ENCODE data around the gene B3GNT3.
"Not testable (repeated sequence)": the region's sequence is repeated elsewhere in the genome, so short reads cannot be mapped to it uniquely, and the experiment has no call there.

The B3GNT3 gene

DNA sequence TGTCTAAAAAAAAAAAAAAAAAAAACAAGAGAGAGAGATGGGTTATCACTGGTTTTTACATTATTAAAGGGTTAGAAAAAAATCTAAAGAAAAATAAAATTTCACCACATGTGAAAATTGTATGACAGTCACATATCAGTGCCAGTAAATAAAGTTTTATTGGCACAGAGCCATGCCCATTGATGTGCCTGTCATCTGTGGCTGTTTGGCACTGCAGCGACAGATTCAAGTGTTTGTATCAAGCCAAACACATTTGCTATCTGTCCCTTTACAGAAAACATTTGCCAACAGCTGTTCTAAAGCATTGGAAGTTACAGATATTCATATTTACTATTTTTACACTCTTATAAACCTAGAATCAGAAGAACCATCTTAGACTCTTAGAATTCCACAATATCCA is 27.4 kb upstream of the B3GNT3 start:
- DNase-seq, result no peak

DNA sequence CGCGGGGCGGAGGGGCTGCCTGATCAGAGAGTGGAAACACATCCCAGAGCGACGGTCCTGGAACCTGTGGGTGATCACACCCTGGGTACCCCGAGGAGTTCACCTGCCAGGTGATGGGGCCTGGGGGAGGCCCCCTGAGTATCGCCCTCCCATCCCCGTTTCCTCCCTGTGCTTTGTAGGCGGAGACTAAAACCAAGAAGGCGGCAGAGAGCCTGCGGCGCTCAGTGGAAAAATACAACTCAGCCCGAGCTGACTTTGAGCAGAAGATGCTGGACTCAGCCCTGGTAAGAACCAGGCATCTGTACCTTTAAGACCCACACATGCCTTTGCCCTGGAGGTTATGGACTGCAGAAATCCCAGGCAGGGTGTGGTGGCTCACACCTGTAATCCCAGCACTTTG is 24.3 kb upstream of the B3GNT3 start:
- no peak for DNase-seq

DNA sequence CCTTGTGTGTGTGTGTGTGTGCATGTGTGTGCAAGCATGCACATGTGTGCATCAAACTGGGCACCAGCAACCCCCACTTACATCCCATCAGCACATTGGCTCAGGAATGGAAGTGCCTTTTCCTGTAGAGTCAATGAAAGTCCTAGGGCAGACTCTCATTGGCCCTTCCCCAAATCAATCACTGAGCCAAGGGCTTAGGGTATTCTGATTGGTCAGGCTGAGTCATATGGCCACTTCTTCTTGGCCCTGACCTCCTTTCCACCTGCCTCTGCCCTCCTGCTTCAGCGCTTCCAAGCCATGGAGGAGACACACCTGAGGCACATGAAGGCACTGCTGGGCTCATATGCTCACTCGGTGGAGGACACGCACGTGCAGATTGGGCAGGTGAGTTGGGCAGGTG is 22.8 kb upstream of the B3GNT3 start:
- no peak for DNase-seq

DNA sequence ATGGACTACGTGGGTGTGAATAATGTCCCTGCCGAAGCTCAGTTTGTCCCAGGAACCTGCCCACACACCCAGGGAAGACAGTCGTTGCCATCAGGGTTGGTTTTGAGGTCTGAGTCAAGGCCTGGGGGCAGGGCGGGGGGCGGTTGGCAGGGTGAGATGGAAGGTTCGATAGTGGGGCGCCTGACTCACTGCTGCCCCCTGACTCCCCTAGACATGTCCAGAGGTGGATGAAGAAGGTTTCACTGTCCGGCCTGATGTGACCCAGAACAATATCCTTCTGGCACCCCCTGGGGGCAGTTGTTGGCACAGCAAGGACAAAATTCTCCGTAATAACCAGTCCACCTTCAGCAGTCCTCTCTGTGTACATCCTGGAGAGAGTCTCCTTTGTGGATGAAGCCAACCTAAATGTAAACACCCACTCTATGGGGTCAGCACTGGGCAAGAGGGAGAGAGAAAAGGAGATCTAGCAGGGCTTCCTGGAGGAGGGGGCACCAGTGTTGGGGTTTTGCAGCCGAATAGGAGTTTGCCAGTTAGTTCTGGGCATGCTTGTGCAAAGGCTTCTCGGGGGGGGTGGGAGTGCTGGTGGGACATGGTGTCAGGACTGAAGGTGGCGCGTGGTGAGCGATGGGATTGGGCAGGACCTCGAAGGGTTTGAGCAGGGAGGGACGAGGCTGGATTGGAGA is 19.6 kb upstream of the B3GNT3 start:
- no peak for DNase-seq

DNA sequence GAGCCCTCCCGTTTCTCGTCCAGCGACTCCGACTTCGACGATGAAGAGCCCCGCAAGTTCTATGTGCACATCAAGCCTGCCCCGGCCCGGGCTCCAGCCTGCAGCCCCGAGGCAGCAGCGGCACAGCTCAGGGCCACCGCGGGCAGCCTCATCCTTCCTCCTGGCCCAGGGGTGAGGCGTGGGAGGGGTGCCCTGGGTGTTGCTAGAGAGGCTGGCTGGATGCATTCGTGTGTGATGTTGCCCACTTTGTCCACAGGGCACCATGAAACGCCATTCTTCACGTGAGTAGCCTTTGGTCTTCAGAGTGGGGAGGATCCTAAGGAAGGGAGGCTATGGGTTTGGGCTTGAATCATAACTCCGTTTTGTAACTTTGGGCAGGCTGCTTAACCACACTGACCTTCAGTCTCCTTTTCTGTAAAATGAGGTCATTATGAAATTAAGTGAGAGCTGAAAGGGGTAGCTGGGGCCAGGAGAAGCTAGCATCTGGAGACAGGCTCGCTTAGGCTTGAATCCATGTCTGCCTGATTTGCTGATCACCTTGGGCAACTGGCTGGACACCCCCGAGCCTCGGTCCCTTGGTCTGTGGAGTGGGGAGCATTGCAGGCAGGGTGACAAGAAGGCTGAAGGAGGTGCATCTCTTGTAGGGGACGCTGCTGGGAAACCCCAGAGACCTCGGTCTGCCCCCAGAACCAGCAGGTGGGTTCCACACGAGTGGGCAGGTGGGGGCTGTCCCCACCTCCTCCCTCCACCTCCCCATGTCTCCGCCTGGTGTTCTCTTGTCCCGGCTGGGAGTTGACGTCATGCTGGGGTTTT is 18.7 kb upstream of the B3GNT3 start:
- no peak for DNase-seq

DNA sequence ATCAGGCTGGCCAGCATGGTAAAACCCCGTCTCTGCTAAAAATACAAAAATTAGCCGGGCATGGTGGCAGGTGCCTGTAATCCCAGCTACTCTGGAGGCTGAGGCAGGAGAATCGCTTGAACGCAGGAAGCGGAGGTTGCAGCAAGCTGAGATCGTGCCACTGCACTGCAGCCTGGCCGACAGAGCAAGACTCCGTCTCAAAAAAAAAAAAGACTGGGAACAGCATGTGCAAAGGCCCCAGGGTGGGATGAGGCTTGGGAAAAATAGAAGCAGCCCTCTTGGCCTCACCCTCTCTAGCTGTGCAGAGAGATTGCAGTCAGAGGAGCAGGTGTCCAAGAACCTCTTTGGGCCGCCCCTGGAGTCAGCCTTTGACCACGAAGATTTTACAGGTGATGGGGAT is 17.1 kb upstream of the B3GNT3 start:
- not testable (repeated sequence) for DNase-seq

DNA sequence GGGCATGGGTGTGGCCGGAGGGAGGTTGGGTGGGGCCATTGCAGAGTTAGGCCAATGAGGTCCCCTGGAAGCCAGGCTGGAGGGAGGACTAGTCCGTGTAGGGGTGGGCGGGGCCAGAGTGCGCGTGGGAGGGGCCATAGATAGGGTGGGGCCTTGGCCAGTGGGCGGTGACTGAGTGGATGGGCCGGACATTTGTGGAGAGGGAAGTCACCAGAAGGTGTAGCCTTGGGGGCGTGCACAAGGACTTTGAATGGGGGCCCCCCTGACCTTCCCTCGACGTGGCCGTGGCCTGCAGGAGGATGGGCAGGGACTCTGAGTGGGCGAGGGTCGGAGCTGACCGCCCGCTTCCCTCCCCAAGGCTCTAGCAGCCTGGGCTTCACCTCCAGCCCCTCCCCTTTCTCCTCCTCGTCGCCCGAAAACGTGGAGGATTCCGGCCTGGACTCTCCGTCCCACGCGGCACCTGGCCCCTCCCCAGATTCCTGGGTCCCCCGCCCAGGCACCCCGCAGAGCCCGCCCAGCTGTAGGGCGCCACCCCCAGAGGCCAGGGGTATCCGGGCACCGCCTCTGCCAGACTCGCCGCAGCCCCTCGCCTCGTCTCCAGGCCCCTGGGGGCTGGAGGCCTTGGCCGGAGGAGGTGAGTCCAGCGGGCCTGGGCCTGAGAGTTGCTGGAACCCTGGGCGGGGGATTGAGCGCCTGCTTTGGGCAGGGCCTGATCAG is 16.5 kb upstream of the B3GNT3 start:
- no peak for DNase-seq

DNA sequence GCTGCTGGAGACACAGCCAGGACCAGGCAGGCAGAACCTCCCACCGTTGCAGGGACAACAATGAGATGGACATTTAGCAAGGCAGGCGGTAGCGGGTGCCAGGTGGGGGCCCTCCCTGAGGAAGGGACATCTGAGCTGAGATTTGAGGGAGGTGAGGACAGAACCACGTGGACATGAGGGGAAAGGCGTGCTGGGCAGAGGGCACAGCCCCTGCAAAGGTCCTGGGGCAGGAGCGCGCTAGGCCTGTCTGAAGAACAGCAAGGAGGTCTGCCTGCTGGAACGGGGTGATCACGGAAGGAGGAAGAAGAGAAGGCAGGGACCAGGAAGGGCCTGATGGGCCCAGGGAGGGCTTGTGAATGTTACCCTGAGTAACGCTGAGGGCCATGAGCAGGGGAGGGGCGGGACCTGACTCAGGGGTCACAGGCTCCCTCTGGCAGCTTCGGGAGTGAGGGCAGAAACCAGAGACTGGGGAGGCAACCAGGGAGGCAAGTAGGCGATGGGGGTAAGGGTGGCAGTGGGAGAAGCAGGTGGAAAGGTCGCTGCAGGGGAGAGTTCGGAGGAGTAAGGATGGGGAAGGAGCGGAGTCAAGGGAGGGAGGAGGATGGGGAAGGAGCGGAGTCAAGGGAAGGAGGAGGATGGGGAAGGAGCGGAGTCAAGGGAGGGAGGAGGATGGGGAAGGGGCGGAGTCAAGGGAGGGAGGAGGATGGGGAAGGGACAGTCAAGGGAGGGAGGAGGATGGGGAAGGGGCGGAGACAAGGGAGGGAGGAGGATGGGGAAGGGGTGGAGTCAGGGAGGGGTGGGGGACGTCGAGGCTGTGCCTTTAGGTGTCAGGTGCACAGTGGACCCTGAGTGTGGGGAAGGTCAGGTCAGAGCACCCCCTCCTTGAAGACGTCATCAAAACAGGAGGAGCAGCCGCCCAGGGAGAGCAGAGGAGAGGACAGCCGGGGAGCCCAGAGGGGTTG is 15.7 kb upstream of the B3GNT3 start:
- DNase-seq, result no peak

DNA sequence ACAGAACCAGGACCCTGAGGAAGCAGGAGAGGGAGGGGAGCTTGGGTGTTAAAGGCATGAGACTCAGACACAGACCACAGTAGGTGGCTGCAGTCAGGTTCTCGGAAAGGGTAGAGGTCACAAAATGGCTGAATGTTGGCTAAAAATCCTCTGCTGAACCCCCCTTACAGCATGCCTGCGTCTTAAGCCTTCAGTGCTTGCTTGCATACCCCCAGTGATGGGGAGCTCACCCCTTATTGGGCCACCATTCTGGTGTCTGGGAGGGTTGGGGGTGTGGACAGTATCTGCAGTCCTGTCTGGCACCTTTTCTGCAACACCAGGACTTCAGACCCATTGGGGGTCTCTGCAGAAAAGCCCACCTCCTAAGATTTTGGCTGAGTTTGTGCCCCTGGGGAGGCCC is 14.2 kb upstream of the B3GNT3 start:
- DNase-seq, result no peak

DNA sequence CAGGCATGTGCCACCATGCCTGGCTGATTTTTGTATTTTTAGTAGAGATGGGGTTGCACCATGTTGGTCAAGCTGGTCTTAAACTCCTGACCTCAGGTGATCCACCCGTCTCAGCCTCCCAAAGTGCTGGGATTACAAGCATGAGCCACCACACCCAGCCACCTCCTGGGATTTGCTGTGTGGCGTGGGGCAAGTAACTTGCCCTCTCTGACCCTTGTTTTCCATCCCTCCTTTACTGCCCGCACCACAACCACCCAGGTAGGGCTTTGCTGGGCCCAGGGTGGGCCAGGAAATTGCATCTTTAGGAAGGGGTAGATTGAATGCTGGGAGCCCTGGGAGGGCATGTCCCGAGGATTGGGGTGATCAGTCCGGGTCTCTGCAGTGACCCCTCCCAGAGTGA is 11.2 kb upstream of the B3GNT3 start:
- DNase-seq, result not testable (repeated sequence)

DNA sequence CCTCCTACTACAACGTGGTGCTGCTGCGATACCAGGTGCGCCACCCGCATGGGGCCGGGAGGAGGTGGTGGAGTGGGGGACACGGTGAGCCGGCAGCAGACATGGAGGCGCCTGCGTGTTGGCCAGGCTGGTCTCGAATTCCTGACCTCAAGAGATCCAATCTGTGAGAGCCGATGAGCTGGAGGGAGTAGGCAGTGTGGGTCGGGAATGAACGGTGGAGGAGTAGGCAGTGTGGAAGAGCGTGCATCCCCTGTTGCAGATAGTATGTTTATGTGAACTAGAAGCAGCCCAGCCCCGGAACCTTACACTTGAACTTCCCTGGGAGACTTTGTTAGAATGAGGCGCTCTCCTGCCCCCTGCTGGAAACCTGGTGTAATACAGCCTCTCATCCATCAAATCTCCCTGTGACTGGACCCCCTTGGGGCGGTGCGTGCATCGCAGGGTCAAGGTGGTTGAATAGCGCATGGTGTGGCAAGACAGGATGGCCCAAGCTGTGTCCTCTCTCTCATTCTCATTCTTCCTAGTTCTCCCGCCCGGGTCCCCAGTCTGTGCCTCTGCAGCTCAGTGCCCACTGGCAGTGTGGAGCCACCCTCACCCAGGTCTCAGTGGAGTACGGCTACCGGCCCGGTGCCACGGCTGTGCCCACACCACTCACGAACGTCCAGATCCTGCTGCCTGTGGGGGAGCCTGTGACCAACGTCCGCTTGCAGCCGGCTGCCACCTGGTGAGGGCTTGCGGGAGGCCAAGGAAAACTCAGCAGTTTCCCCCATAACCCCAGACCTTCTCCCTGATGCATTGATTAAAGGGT is 10.5 kb upstream of the B3GNT3 start:
- DNase-seq, result peak; percentile 25

DNA sequence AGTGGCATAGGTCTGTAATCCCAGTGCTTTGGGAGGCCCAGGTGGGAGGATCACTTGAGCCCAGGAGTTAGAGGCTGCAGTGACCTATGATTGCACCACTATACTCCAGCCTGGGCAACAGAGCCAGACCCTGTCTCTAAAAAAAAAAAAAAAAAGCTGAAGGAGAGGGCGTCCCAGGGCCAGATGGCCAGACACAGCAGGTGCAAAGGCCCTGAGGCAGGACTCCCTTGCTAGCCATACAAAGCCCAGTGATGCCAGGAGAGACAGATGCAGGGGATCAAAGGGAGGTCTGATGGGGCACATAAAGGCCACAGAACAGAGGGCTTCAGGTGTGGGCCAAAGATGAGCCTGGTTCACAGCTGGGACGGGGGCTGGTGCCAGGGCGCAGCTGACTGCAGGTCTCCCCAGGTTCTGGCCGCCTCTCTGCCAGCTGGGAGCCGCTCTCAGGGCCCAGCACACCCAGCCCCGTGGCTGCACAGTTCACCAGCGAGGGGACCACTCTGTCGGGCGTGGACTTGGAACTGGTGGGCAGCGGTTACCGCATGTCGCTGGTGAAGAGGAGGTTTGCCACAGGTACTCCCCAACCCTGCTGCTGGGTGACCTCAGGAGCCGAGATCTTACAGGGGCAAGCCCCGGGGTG is 7.5 kb upstream of the B3GNT3 start:
- DNase-seq, result no peak

DNA sequence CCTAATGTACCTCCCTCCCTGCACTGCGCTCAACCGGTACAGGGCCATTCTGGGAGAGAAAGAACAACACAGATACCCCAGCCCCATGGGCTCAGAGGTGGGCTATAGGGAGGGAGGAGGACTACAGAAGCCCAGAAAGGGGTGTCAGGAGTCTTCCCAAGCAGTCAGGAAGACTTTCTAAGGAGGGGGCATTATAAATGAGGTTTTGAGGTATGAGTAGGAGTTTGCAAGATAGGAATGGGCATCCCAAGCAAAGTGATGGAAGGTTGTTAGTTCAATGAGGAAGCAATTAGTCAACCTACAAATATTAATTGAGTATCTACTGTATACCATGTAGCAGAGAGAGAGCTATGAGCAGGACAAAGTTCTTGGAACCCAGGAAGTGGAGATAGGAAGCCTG is 6.3 kb upstream of the B3GNT3 start:
- no peak for DNase-seq

DNA sequence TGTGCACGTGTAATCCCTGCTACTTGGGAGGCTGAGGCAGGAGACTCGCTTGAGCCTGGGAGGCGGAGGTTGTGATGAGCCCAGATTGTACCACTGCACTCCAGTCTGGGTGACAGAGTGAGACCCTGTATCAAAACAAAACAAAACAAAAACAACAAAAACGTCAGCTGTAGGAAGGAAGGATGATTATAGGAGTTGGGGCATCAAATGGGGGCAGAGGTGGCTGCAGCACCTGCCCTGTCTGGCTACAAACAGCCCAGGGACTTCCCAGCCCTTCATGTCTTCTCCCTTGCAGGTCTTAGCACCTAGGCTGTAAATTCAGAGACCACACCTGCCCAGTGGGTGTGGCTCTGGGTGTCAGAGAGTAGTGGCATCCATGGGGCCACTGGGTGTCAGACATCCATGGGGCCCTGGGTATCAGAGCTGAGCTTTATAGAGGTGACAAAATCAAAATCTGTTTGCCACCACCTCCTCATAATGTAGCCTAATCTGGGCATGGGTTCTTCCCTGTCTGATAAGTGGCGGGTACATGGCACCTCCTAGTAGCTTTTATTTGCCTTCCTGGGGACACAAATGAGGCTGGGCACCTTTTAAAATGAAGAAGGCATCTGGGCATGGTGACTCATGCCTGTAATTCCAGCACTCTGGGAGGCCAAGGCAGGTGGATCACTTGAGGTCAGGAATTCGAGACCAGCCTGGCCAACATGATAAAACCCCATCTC is 4.7 kb upstream of the B3GNT3 start:
- DNase-seq, result no peak

DNA sequence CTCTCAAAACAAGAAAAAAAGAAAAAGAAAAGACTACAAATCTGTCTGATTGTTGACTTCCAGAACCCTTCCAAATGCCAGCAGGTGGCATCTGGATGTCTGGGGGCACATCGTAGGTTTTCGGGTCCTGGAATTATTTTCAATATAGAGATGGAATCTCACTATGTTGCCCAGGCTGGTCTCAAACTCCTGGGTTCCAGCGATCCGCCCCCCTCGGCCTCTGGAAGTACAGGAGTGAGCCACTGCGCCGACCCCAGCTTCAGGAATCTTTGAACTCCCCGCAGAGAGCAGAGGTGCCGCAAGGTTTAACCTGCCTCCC is 567 bp upstream of the B3GNT3 start:
- DNase-seq, result no peak

DNA sequence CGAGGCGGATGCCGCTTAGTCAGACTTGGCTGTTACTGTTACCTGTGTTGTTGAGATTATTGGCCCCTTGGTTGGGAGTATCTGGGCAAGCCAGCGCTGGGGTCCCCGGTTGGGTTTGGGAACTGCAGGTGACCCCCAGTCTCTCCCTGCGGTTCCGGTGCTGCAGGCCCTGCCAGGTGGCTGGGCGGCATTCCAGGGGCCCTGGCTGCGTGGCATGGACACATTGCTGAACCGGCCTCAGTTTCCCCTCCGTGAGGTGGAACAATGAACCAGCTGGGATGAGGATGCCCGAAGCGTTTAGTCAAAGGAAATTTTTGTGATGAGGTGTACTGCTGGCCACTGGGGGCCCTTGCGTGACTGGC is 538 bp downstream of the B3GNT3 start:
- no peak for DNase-seq

DNA sequence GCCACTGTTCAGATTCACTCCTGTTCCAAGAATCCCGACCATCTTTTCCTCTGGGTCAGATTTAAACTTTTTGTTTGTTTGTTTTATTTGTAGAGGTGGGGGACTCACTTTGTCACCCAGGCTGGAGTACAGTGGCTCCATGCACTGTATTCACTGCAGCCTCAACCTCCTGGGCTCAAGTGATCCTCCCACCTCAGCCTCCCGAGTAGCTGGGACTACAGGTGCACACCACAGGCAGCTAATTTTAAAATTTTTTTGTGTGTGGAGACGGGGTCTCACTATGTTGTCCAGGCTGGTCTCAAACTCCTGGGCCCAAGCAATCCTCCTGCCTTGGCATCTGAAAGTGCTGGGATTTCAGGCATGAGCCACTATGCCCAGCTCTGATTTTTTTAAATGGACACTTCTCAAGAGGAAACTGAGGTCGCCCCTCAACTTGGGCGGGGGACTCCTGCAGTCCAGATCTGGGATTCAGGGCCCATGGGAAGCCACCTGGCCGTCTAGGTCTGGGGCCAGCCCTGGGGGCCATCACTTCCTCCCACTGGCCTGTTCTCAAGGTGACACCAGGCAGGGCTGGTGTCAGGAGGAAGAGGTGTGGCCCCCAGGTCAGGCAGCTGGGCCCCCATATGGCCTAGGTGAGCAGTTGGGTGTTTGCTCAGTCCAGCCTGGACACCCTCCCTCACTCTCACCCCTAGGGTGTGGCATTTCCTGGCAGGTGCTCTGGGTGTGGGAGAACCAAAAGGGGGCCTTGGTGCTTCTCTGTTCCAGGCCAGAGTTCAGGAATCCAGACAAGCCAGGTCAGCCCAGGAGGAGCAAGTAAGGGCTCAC is 1.3 kb downstream of the B3GNT3 start:
- no peak for DNase-seq

DNA sequence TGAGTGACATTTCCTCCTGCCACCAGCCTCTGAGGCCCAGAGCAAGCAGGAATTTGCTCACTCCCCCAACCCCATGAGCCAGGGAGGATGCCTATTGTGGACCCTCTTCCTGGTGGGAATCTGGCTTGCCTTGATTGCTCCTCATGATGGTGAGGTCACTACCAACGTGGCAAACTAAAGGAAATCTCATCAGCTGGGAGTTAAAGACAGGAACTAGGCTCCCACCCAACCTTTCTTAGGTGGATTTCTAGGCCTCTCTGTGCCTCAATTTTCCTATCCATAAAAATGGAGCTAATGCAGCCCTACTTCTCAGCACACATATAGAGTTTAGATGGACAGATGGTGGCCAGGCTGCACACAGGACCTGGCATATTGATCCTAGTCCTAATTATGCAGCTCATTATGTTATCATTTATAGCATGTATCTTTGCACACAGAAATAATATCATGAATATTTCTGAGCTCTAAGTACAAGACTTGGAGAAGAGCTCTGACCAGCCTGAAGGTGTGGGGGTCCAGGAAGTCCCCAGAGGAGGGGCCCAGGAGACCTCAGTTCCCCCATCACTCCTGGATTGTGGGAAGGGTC is 2.0 kb downstream of the B3GNT3 start:
- no peak for DNase-seq

DNA sequence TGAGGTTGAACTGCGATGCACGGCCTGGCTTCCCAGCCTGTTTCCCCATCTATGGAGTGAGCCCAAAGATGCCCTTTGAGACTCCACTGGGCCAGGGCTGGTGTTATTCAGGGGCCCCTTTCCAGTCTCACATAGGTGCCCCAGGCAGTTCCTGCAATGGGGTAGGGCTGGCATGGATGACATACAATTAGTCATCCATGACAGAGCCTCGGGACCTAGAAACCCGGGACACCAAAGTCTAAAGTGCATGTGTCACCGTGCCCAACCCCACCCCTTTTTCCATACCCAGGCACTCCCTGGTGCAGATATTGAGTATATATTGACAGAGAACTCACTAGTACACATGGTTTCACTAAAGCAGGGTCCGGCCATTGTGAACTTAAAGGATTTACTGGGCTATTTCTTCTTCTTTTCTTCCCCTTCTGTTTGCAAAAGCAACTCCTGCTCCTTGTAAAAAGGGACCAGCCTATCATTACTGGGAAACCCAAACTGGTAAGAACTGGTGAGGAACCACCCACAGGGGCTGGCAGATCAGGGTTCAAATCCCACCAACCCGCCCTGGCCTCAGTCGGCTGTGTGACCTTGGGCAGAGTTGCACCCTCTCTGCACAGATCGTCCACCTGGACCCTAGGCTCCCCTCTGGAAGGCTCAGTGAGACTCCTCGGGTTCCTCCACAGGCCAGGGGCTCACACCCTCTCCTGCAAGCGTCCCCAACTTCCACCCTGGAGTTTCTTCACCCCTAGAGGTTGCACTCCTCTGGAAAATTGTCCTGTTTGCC is 2.7 kb downstream of the B3GNT3 start:
- DNase-seq, result no peak
